ENCODE data around the gene UNC5B. TPM values are rescaled to one million over a fixed set of nuclear protein-coding genes. Genes with fewer than 3 reads are reported as not detected.

UNC5B gene
- total RNA-seq, 2 donors from 2014 or later: 10.4 to 11.2 TPM

- ATAC-seq: peak; percentile 48
- WGBS, 2 donors: 39 to 41% methylated on average over 14 to 19 of the region's 19 CpGs
- no peaks in the 10 kb centered on the region for H3K27me3 ChIP-seq
- no peak for TF ChIP-seq CTCF (IDR thresholded peaks at IDR 0.05)
- no peak for TF ChIP-seq POLR2A (IDR thresholded peaks at IDR 0.05)
- no peaks in the 10 kb centered on the region for H3K36me3 ChIP-seq (replicated peaks in 1 of 2; ENCODE audit: insufficient read depth in 1 of 2, low read depth in 2 of 2)
- intact Hi-C loops (cut with DNase I): loop anchor here (5.0 kb wide), 1 partner anchor 259 kb away; no protein-coding TSS in a partner anchor
- H3K4me1 ChIP-seq: peaks cover 3% of the 10 kb centered on the region
- DNase-seq: peak; percentile 26 to 45 (median 40)
- H3K9me3 ChIP-seq: no peaks in the 10 kb centered on the region
- H3K4me3 ChIP-seq: no peak overlapping the region
- H3K27ac ChIP-seq: peak overlapping the region in 1 of 4 donors; percentile 39
Measured at GRCh38 chr10:71312811-71313789, 100.7 kb downstream of the UNC5B start.

DNA sequence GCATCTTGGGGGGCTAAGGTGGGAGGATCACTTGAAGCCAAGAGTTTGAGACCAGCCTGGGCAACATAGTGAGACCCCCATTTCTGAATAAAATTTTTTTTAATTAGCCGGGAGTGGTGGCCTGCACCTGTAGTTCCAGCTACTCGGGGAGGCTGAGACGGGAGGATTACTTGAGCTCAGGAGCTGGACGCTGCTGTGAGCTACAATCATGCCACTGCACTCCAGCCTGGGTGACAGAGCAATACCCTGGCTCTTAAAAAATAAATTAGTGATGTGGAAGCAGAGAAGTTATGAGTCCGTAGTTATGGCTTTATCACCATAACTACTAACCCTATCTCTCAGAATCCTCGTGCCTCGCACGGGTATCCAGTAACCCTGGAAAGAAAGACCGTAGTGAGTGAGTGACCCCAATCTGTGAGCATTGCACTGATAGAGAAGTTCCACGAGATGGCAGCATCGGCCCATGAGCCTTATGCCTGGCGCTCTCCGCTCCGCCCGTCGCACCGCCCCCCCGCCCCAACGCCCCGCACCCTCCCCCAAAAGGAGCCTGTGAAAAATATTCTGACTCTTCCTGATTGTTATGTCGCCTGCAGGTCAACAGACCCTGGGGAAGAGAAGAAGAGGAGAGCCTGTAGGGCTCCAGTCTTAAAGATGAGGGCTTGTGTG is 101.8 kb downstream of the UNC5B start:
- intact Hi-C loops (cut with DNase I): loop anchor here (5.0 kb wide), 1 partner anchor 258 kb away; no protein-coding TSS in a partner anchor
- TF ChIP-seq CTCF (IDR thresholded peaks at IDR 0.05) (peak; percentile 70 to 86 (median 72)), POLR2A (IDR thresholded peaks at IDR 0.05) (no peak)
- Histone ChIP-seq H3K27me3 (no peaks in the 10 kb centered on the region), H3K36me3 (replicated peaks in 1 of 2; ENCODE audit: insufficient read depth in 1 of 2, low read depth in 2 of 2) (no peaks in the 10 kb centered on the region), H3K27ac (no peak overlapping the region), H3K9me3 (no peaks in the 10 kb centered on the region), H3K4me3 (no peak overlapping the region), H3K4me1 (peaks cover 7% of the 10 kb centered on the region)
- 3 to 4% methylated on average over 8 to 21 of the region's 21 CpGs for WGBS, 2 donors
- DNase-seq (peak; percentile 45 to 61 (median 55)), ATAC-seq (no peak)

GRCh38 chr10:71314694-71315225 is 102.4 kb downstream of the UNC5B start:
- H3K4me3 ChIP-seq: no peak overlapping the region

More at GRCh38 chr10:71314694-71315225, 102.4 kb downstream of the UNC5B start:
- TF ChIP-seq CTCF (IDR thresholded peaks at IDR 0.05): no peak
- TF ChIP-seq POLR2A (IDR thresholded peaks at IDR 0.05): no peak
- Histone ChIP-seq H3K4me1 (peaks cover 13% of the 10 kb centered on the region), H3K36me3 (replicated peaks in 1 of 2; ENCODE audit: insufficient read depth in 1 of 2, low read depth in 2 of 2) (no peaks in the 10 kb centered on the region), H3K27ac (no peak overlapping the region), H3K9me3 (no peaks in the 10 kb centered on the region), H3K27me3 (no peaks in the 10 kb centered on the region)
- no peak for ATAC-seq
- intact Hi-C loops (cut with DNase I): loop anchor here (5.0 kb wide), 1 partner anchor 258 kb away; no protein-coding TSS in a partner anchor
- no peak for DNase-seq
- WGBS, 2 donors: 33 to 39% methylated on average over 8 to 11 of the region's 11 CpGs
